KOPT-K1 (cell line): ENCODE results near the gene OCSTAMP.

Experiments used
- H3K27ac ChIP-seq: fragments of 200-600 bp; sonication (generic); 2 replicates; pipeline ENCODE4 v1.5.1; 2016; ENCODE audit warnings: antibody characterized with exemption, mild to moderate bottlenecking, low read depth, low read length; ENCODE audit not compliant: poor library complexity, severe bottlenecking
- H3K36me3 ChIP-seq: fragments of 200-600 bp; sonication (generic); 2 replicates; pipeline ENCODE4 v1.5.1; 2017; ENCODE audit warnings: antibody characterized with exemption, mild to moderate bottlenecking, low read length, moderate library complexity; ENCODE audit not compliant: insufficient read depth
- H3K9me3 ChIP-seq: fragments of 200-600 bp; sonication (generic); 2 replicates; pipeline ENCODE4 v1.5.1; 2017; ENCODE audit warnings: antibody characterized with exemption, low read length, mild to moderate bottlenecking; ENCODE audit not compliant: insufficient read depth, poor library complexity, severe bottlenecking

Gene OCSTAMP

GRCh38 chr20:46580613-46581205 lies 30.3 kb upstream of the OCSTAMP start:
- Histone ChIP-seq H3K9me3 (peaks cover 12% of the 10 kb centered on the region), H3K36me3 (no peaks in the 10 kb centered on the region), H3K27ac (no peak overlapping the region)

GRCh38 chr20:46578745-46579144 lies 28.3 kb upstream of the OCSTAMP start:
- Histone ChIP-seq H3K27ac (no peak overlapping the region), H3K9me3 (peaks cover 12% of the 10 kb centered on the region), H3K36me3 (no peaks in the 10 kb centered on the region)

- H3K27ac ChIP-seq: no peak overlapping the region
- peaks cover 12% of the 10 kb centered on the region for H3K9me3 ChIP-seq
- no peaks in the 10 kb centered on the region for H3K36me3 ChIP-seq
Measured at GRCh38 chr20:46576774-46577395, 26.4 kb upstream of the OCSTAMP start.

- Histone ChIP-seq H3K27ac (no peak overlapping the region), H3K36me3 (no peaks in the 10 kb centered on the region), H3K9me3 (peaks cover 6% of the 10 kb centered on the region)
Measured at GRCh38 chr20:46575937-46576461, 25.5 kb upstream of the OCSTAMP start.

- H3K9me3 ChIP-seq: no peaks in the 10 kb centered on the region
- H3K36me3 ChIP-seq: no peaks in the 10 kb centered on the region
- no peak overlapping the region for H3K27ac ChIP-seq
Measured at GRCh38 chr20:46575394-46575793, 24.9 kb upstream of the OCSTAMP start.

- H3K36me3 ChIP-seq: no peaks in the 10 kb centered on the region
Measured at GRCh38 chr20:46573788-46574584, 23.5 kb upstream of the OCSTAMP start.

GRCh38 chr20:46573234-46573633 lies 22.8 kb upstream of the OCSTAMP start:
- no peaks in the 10 kb centered on the region for H3K36me3 ChIP-seq
- H3K9me3 ChIP-seq: no peaks in the 10 kb centered on the region
- H3K27ac ChIP-seq: no peak overlapping the region

More at GRCh38 chr20:46573788-46574584, 23.5 kb upstream of the OCSTAMP start:
- H3K27ac ChIP-seq: no peak overlapping the region
- H3K9me3 ChIP-seq: no peaks in the 10 kb centered on the region

- H3K9me3 ChIP-seq: no peaks in the 10 kb centered on the region
- H3K36me3 ChIP-seq: no peaks in the 10 kb centered on the region
- H3K27ac ChIP-seq: no peak overlapping the region
Measured at GRCh38 chr20:46572790-46573189, 22.3 kb upstream of the OCSTAMP start.

GRCh38 chr20:46572153-46572552 lies 21.7 kb upstream of the OCSTAMP start:
- H3K36me3 ChIP-seq: no peaks in the 10 kb centered on the region
- no peak overlapping the region for H3K27ac ChIP-seq
- no peaks in the 10 kb centered on the region for H3K9me3 ChIP-seq

GRCh38 chr20:46571418-46571817 lies 21.0 kb upstream of the OCSTAMP start:
- Histone ChIP-seq H3K27ac (no peak overlapping the region), H3K9me3 (no peaks in the 10 kb centered on the region), H3K36me3 (no peaks in the 10 kb centered on the region)

GRCh38 chr20:46570956-46571355 lies 20.5 kb upstream of the OCSTAMP start:
- no peaks in the 10 kb centered on the region for H3K9me3 ChIP-seq
- H3K36me3 ChIP-seq: no peaks in the 10 kb centered on the region
- H3K27ac ChIP-seq: no peak overlapping the region

GRCh38 chr20:46569961-46570360 lies 19.5 kb upstream of the OCSTAMP start:
- H3K9me3 ChIP-seq: no peaks in the 10 kb centered on the region
- H3K36me3 ChIP-seq: no peaks in the 10 kb centered on the region
- no peak overlapping the region for H3K27ac ChIP-seq

- H3K9me3 ChIP-seq: no peaks in the 10 kb centered on the region
- H3K36me3 ChIP-seq: no peaks in the 10 kb centered on the region
- H3K27ac ChIP-seq: no peak overlapping the region
Measured at GRCh38 chr20:46568570-46569129, 18.2 kb upstream of the OCSTAMP start.

- H3K36me3 ChIP-seq: no peaks in the 10 kb centered on the region
- H3K9me3 ChIP-seq: no peaks in the 10 kb centered on the region
- no peak overlapping the region for H3K27ac ChIP-seq
Measured at GRCh38 chr20:46566125-46566524, 15.7 kb upstream of the OCSTAMP start.
